Fibroblast of mammary gland (primary cell): ENCODE measurements around the gene RAB3C.
"Not testable (repeated sequence)": the region's sequence is repeated elsewhere in the genome, so short reads cannot be mapped to it uniquely, and the experiment has no call there.

Experiments used
- DNase-seq: peaks from one replicate; pipeline ENCODE4 v3.0.0-alpha.2; 2010; ENCODE audit warnings: low read depth
- H3K4me3 ChIP-seq: 2 replicates; pipeline ENCODE4 v1.5.1; 2011; ENCODE audit warnings: low read depth, mild to moderate bottlenecking, low read length, moderate library complexity; ENCODE audit not compliant: control insufficient read depth
- TF ChIP-seq, protein P1 (sequence below): conservative IDR thresholded peaks from 2 replicates; pipeline ENCODE4 v1.5.1; 2011; ENCODE audit warnings: low read depth, low read length, inconsistent platforms; ENCODE audit not compliant: control insufficient read depth, insufficient read depth

Gene RAB3C

DNA sequence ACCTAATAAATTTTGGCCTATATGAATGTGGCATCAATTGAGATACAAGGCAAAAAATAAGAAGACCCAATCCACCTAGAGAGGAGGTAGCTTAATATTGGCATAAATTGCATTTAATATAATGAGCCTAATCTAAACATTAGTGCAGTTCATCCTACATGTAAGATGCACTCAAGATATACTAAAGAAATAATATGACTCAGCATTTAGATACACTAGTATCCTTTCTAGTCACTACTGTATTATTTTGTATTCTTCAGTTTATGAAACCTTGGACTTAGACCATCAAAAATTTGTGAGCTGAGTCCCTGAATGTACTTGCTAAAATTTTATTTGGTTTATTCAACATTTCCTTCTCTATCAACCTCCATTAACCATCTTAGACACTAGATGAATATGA, 104.7 kb downstream of the RAB3C start:
- no peak for DNase-seq
- TF ChIP-seq, protein P1, sequence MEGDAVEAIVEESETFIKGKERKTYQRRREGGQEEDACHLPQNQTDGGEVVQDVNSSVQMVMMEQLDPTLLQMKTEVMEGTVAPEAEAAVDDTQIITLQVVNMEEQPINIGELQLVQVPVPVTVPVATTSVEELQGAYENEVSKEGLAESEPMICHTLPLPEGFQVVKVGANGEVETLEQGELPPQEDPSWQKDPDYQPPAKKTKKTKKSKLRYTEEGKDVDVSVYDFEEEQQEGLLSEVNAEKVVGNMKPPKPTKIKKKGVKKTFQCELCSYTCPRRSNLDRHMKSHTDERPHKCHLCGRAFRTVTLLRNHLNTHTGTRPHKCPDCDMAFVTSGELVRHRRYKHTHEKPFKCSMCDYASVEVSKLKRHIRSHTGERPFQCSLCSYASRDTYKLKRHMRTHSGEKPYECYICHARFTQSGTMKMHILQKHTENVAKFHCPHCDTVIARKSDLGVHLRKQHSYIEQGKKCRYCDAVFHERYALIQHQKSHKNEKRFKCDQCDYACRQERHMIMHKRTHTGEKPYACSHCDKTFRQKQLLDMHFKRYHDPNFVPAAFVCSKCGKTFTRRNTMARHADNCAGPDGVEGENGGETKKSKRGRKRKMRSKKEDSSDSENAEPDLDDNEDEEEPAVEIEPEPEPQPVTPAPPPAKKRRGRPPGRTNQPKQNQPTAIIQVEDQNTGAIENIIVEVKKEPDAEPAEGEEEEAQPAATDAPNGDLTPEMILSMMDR: no peak

GRCh38 chr5:58699088-58699761, 116.3 kb downstream of the RAB3C start:
- H3K4me3 ChIP-seq, DNase-seq: not testable (repeated sequence)

More for the DNA sequence above, 104.7 kb downstream of the RAB3C start:
- no peak overlapping the region for H3K4me3 ChIP-seq

DNA sequence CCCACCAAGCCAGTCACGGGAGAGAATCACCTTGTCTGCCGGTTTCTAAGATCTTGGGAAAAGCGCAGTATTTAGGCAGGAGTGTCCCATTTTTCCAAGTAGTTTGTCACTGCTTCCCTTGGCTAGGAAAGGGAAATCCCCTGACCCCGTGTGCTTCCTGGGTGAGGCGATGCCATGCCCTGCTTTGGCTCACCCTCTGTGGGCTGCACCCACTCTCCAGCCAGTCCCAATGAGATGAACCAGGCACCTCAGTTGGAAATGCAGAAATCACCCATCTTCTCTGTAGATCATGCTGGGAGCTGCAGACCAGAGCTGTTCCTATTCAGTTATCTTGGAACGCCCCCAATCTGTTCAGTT, 116.9 kb downstream of the RAB3C start:
- no peak for DNase-seq
- no peak overlapping the region for H3K4me3 ChIP-seq
- TF ChIP-seq, protein P1: no peak

- no peak overlapping the region for H3K4me3 ChIP-seq
- no peak for DNase-seq
- TF ChIP-seq, protein P1: no peak
Measured at GRCh38 chr5:58703925-58704555, 121.2 kb downstream of the RAB3C start.

DNA sequence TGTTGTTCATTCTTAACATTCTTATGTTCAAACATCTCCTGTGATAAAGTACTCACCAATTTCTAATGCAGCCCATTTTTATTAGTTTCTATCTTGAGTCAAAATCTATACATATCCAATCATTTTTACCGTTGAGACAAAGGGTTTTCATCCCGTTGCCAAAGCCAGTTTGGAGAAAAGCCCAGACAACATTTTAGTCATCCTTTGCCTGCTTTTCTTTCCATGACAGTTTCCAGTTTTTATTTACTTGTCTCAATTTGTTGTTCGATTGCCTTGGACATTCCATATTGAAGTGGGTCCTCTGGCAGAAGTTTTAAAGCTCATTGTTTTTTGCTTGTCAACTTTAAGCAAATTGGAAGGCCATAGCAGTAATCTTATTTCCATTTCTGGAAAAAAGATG, 123.9 kb downstream of the RAB3C start:
- H3K4me3 ChIP-seq: no peak overlapping the region
- DNase-seq: no peak

GRCh38 chr5:58708456-58708855, 125.6 kb downstream of the RAB3C start:
- DNase-seq: no peak
- no peak overlapping the region for H3K4me3 ChIP-seq
- TF ChIP-seq, protein P1: no peak

More for the DNA sequence above, 123.9 kb downstream of the RAB3C start:
- TF ChIP-seq, protein P1: no peak

GRCh38 chr5:58710425-58710824, 127.5 kb downstream of the RAB3C start:
- not testable (repeated sequence) for H3K4me3 ChIP-seq, DNase-seq

DNA sequence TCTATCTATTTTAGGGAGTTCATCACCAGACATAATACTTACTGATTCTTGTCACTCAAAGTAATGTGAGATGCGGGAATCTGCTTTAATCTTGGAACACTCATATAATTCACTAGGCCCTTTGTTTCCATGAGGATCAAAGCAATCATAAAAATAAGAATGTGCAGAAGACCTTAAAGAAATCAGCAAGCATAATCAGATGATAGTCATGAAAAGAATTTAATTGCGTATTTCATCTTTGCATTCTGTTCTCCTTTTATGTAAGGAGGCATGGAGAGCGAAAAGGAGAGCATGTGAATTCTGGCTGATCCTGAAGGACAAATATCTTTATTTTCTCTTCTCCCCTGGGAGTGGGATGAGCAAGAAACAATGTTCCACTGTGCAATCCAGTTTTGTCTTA, 128.0 kb downstream of the RAB3C start:
- no peak for DNase-seq
- H3K4me3 ChIP-seq: no peak overlapping the region
- TF ChIP-seq, protein P1: no peak
